HEK293 (cell line): Measurements from ENCODE around the gene CBY1.

Experiments
- EGR2 ChIP-seq: fragments of 450-650 bp; formaldehyde crosslinking; IDR thresholded peaks from 2 replicates; pipeline ENCODE4 v1.5.1; 2016; ENCODE audit warnings: low read depth, missing biosample characterization, missing genetic modification characterization
- GLIS2 ChIP-seq: fragments of 450-650 bp; formaldehyde crosslinking; IDR thresholded peaks from 2 replicates; pipeline ENCODE4 v1.5.1; 2016; ENCODE audit warnings: missing biosample characterization, missing genetic modification characterization
- KLF1 ChIP-seq: fragments of 450-650 bp; formaldehyde crosslinking; IDR thresholded peaks from 2 replicates; pipeline ENCODE4 v1.5.1; 2016; ENCODE audit warnings: missing biosample characterization, missing genetic modification characterization
- KLF16 ChIP-seq: fragments of 450-650 bp; formaldehyde crosslinking; IDR thresholded peaks from 2 replicates; pipeline ENCODE4 v1.5.1; 2017; ENCODE audit warnings: missing biosample characterization, missing genetic modification characterization
- RBAK ChIP-seq: fragments of 450-650 bp; formaldehyde crosslinking; IDR thresholded peaks from 2 replicates; pipeline ENCODE4 v1.5.1; 2016; ENCODE audit warnings: missing biosample characterization, missing genetic modification characterization
- SP3 ChIP-seq: fragments of 450-650 bp; formaldehyde crosslinking; IDR thresholded peaks from 2 replicates; pipeline ENCODE4 v1.5.1; 2016; ENCODE audit warnings: missing biosample characterization, missing genetic modification characterization
- YY1 ChIP-seq: fragments of 450-650 bp; formaldehyde crosslinking; IDR thresholded peaks from 2 replicates; pipeline ENCODE4 v1.5.1; 2018; ENCODE audit warnings: missing biosample characterization, missing genetic modification characterization
- ZBTB17 ChIP-seq: fragments of 450-650 bp; formaldehyde crosslinking; IDR thresholded peaks from 2 replicates; pipeline ENCODE4 v1.5.1; 2016; ENCODE audit warnings: missing biosample characterization, missing genetic modification characterization
- ZBTB20 ChIP-seq: fragments of 450-650 bp; formaldehyde crosslinking; IDR thresholded peaks from 2 replicates; pipeline ENCODE4 v1.5.1; 2016; ENCODE audit warnings: missing biosample characterization, missing genetic modification characterization
- ZFP41 ChIP-seq: fragments of 450-650 bp; formaldehyde crosslinking; IDR thresholded peaks from 2 replicates; pipeline ENCODE4 v1.5.1; 2016; ENCODE audit warnings: missing biosample characterization, missing genetic modification characterization, borderline replicate concordance
- ZNF132 ChIP-seq: fragments of 450-650 bp; formaldehyde crosslinking; IDR thresholded peaks from 2 replicates; pipeline ENCODE4 v1.5.1; 2017; ENCODE audit warnings: missing biosample characterization, missing genetic modification characterization, borderline replicate concordance
- ZNF138 ChIP-seq: fragments of 450-650 bp; formaldehyde crosslinking; IDR thresholded peaks from 2 replicates; pipeline ENCODE4 v1.5.1; 2016; ENCODE audit warnings: missing biosample characterization, missing genetic modification characterization, borderline replicate concordance
- ZNF157 ChIP-seq: fragments of 450-650 bp; formaldehyde crosslinking; IDR thresholded peaks from 2 replicates; pipeline ENCODE4 v1.5.1; 2016; ENCODE audit warnings: missing biosample characterization, missing genetic modification characterization
- ZNF169 ChIP-seq: fragments of 450-650 bp; formaldehyde crosslinking; IDR thresholded peaks from 2 replicates; pipeline ENCODE4 v1.5.1; 2016; ENCODE audit warnings: missing biosample characterization, missing genetic modification characterization
- ZNF184 ChIP-seq: fragments of 450-650 bp; IDR thresholded peaks from 2 replicates; pipeline ENCODE4 v1.5.1; 2018; ENCODE audit warnings: missing biosample characterization, mild to moderate bottlenecking, missing genetic modification characterization
- ZNF23 ChIP-seq: fragments of 450-650 bp; formaldehyde crosslinking; IDR thresholded peaks from 2 replicates; pipeline ENCODE4 v1.5.1; 2016; ENCODE audit warnings: missing biosample characterization, missing genetic modification characterization, borderline replicate concordance
- ZNF248 ChIP-seq: fragments of 450-650 bp; formaldehyde crosslinking; IDR thresholded peaks from 2 replicates; pipeline ENCODE4 v1.5.1; 2017; ENCODE audit warnings: missing biosample characterization, missing genetic modification characterization
- ZNF335 ChIP-seq: fragments of 450-650 bp; formaldehyde crosslinking; conservative IDR thresholded peaks from 2 replicates; pipeline ENCODE4 v1.5.1; 2016; ENCODE audit warnings: missing biosample characterization, missing genetic modification characterization
- ZNF350 ChIP-seq: fragments of 450-650 bp; formaldehyde crosslinking; IDR thresholded peaks from 2 replicates; pipeline ENCODE4 v1.5.0; 2017; ENCODE audit warnings: missing biosample characterization, mild to moderate bottlenecking, missing genetic modification characterization
- ZNF366 ChIP-seq: fragments of 450-650 bp; formaldehyde crosslinking; conservative IDR thresholded peaks from 2 replicates; pipeline ENCODE4 v1.5.1; 2016; ENCODE audit warnings: missing biosample characterization, missing genetic modification characterization
- ZNF37A ChIP-seq: fragments of 450-650 bp; IDR thresholded peaks from 2 replicates; pipeline ENCODE4 v1.5.1; 2018; ENCODE audit warnings: missing biosample characterization, missing genetic modification characterization
- ZNF510 ChIP-seq: fragments of 450-650 bp; formaldehyde crosslinking; IDR thresholded peaks from 2 replicates; pipeline ENCODE4 v1.5.1; 2018; ENCODE audit warnings: mild to moderate bottlenecking, missing genetic modification characterization, missing biosample characterization; ENCODE audit not compliant: insufficient replicate concordance
- ZNF560 ChIP-seq: fragments of 450-650 bp; formaldehyde crosslinking; IDR thresholded peaks from 2 replicates; pipeline ENCODE4 v1.5.1; 2017; ENCODE audit warnings: missing biosample characterization, missing genetic modification characterization, borderline replicate concordance
- ZNF571 ChIP-seq: fragments of 450-650 bp; formaldehyde crosslinking; IDR thresholded peaks from 2 replicates; pipeline ENCODE4 v1.5.0; 2017; ENCODE audit warnings: missing biosample characterization, missing genetic modification characterization
- ZNF600 ChIP-seq: fragments of 450-650 bp; formaldehyde crosslinking; IDR thresholded peaks from 2 replicates; pipeline ENCODE4 v1.5.1; 2016; ENCODE audit warnings: missing biosample characterization, missing genetic modification characterization
- ZNF621 ChIP-seq: fragments of 450-650 bp; formaldehyde crosslinking; IDR thresholded peaks from 2 replicates; pipeline ENCODE4 v1.5.1; 2017; ENCODE audit warnings: missing biosample characterization, missing genetic modification characterization
- ZNF626 ChIP-seq: fragments of 450-650 bp; sonication (Bioruptor Pico); formaldehyde crosslinking; IDR thresholded peaks from 2 replicates; pipeline ENCODE4 v1.5.1; 2018; ENCODE audit warnings: missing biosample characterization, missing genetic modification characterization, inconsistent platforms
- ZNF677 ChIP-seq: fragments of 450-650 bp; IDR thresholded peaks from 2 replicates; pipeline ENCODE4 v1.5.0; 2018; ENCODE audit warnings: missing biosample characterization, mild to moderate bottlenecking, missing genetic modification characterization, moderate library complexity
- ZNF791 ChIP-seq: fragments of 450-650 bp; formaldehyde crosslinking; IDR thresholded peaks from 2 replicates; pipeline ENCODE4 v1.5.1; 2016; ENCODE audit warnings: missing biosample characterization, missing genetic modification characterization
- ZNF792 ChIP-seq: fragments of 450-650 bp; formaldehyde crosslinking; IDR thresholded peaks from 2 replicates; pipeline ENCODE4 v1.5.1; 2016; ENCODE audit warnings: missing biosample characterization, missing genetic modification characterization
- ZSCAN30 ChIP-seq: fragments of 450-650 bp; IDR thresholded peaks from 2 replicates; pipeline ENCODE4 v1.5.1; 2018; ENCODE audit warnings: missing biosample characterization, mild to moderate bottlenecking, missing genetic modification characterization, moderate library complexity
- ZXDB ChIP-seq: fragments of 450-650 bp; formaldehyde crosslinking; IDR thresholded peaks from 2 replicates; pipeline ENCODE4 v1.5.1; 2016; ENCODE audit warnings: missing biosample characterization, missing genetic modification characterization
- TF ChIP-seq, protein P1 (sequence below): fragments of 450-650 bp; formaldehyde crosslinking; IDR thresholded peaks from 2 replicates; pipeline ENCODE4 v1.5.1; 2017; ENCODE audit warnings: missing biosample characterization, missing genetic modification characterization
- TF ChIP-seq, protein P2 (sequence below): fragments of 450-650 bp; formaldehyde crosslinking; IDR thresholded peaks from 2 replicates; pipeline ENCODE4 v1.5.1; 2016; ENCODE audit warnings: missing biosample characterization, missing genetic modification characterization, low read depth
- TF ChIP-seq, protein P3 (sequence below): fragments of 450-650 bp; formaldehyde crosslinking; optimal IDR thresholded peaks from 2 replicates; pipeline ENCODE3; 2016; ENCODE audit warnings: missing biosample characterization, mild to moderate bottlenecking, missing genetic modification characterization
- TF ChIP-seq, protein P4 (sequence below): fragments of 450-650 bp; formaldehyde crosslinking; IDR thresholded peaks from 2 replicates; pipeline ENCODE4 v1.5.1; 2016; ENCODE audit warnings: missing biosample characterization, missing genetic modification characterization
- TF ChIP-seq, protein P5 (sequence below): fragments of 450-650 bp; formaldehyde crosslinking; IDR thresholded peaks from 2 replicates; pipeline ENCODE4 v1.5.1; 2017; ENCODE audit warnings: missing biosample characterization, missing genetic modification characterization

The CBY1 gene

DNA sequence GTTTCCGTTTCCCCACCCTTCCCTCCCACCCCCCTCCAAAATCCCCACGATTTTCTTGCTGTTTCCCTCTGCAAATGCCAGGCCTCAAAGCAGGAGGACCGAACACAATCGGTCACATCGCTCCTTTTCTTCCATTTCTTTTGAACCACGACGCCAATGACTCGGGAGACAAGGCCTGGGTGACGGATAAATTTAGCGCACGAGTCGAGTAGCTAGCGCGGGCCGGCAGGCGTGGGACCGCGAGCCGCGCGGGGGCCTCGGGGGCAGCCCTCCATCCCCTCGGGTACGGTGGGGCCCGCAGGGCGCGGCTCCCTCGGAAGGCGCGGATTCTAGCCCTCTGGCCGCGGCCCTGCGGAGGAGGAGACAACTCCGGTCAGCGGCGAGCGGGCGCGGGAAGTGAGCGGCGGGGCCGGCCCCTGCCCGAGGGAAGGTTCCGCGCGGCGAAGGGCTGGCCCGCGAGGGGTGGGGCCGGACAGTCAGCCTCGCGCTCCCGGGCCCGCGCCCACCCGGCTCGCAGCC, 43.9 kb downstream of the CBY1 start (continued):
- 0 out of 2 replicates have a peak, but pooled peaks have one; percentile 13 for TF ChIP-seq YY1 (tag by site-specific recombination)
- peak; percentile 50 for TF ChIP-seq ZBTB17 (tag by site-specific recombination)
- TF ChIP-seq ZBTB20 = no peak
- TF ChIP-seq, protein P1, sequence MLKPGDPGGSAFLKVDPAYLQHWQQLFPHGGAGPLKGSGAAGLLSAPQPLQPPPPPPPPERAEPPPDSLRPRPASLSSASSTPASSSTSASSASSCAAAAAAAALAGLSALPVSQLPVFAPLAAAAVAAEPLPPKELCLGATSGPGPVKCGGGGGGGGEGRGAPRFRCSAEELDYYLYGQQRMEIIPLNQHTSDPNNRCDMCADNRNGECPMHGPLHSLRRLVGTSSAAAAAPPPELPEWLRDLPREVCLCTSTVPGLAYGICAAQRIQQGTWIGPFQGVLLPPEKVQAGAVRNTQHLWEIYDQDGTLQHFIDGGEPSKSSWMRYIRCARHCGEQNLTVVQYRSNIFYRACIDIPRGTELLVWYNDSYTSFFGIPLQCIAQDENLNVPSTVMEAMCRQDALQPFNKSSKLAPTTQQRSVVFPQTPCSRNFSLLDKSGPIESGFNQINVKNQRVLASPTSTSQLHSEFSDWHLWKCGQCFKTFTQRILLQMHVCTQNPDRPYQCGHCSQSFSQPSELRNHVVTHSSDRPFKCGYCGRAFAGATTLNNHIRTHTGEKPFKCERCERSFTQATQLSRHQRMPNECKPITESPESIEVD (tag by site-specific recombination) = no peak
- no peak for TF ChIP-seq SP3 (tag by site-specific recombination)
- no peak for TF ChIP-seq ZNF600 (tag by site-specific recombination)
- no peak for TF ChIP-seq ZNF626 (tag by site-specific recombination)
- TF ChIP-seq, protein P2, sequence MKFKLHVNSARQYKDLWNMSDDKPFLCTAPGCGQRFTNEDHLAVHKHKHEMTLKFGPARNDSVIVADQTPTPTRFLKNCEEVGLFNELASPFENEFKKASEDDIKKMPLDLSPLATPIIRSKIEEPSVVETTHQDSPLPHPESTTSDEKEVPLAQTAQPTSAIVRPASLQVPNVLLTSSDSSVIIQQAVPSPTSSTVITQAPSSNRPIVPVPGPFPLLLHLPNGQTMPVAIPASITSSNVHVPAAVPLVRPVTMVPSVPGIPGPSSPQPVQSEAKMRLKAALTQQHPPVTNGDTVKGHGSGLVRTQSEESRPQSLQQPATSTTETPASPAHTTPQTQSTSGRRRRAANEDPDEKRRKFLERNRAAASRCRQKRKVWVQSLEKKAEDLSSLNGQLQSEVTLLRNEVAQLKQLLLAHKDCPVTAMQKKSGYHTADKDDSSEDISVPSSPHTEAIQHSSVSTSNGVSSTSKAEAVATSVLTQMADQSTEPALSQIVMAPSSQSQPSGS (tag by site-specific recombination) = no peak
- TF ChIP-seq ZNF157 (tag by site-specific recombination) = no peak
- no peak for TF ChIP-seq RBAK (tag by site-specific recombination)
- TF ChIP-seq KLF16 = no peak
- TF ChIP-seq ZNF510 (tag by site-specific recombination) = no peak
- no peak; the same call in 1 of the 2 replicates for TF ChIP-seq ZSCAN30 (tag by site-specific recombination)
- TF ChIP-seq ZFP41 (tag by site-specific recombination) = no peak
- TF ChIP-seq ZNF350 = no peak
- no peak for TF ChIP-seq ZNF132 (tag by site-specific recombination)
- TF ChIP-seq, protein P3, sequence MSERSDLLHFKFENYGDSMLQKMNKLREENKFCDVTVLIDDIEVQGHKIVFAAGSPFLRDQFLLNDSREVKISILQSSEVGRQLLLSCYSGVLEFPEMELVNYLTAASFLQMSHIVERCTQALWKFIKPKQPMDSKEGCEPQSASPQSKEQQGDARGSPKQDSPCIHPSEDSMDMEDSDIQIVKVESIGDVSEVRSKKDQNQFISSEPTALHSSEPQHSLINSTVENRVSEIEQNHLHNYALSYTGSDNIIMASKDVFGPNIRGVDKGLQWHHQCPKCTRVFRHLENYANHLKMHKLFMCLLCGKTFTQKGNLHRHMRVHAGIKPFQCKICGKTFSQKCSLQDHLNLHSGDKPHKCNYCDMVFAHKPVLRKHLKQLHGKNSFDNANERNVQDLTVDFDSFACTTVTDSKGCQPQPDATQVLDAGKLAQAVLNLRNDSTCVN (tag by site-specific recombination) = peak; percentile 94
- no peak for TF ChIP-seq ZNF571 (tag by site-specific recombination)
- TF ChIP-seq ZNF23 (tag by site-specific recombination) = no peak
- no peak for TF ChIP-seq ZNF169
- TF ChIP-seq, protein P4, sequence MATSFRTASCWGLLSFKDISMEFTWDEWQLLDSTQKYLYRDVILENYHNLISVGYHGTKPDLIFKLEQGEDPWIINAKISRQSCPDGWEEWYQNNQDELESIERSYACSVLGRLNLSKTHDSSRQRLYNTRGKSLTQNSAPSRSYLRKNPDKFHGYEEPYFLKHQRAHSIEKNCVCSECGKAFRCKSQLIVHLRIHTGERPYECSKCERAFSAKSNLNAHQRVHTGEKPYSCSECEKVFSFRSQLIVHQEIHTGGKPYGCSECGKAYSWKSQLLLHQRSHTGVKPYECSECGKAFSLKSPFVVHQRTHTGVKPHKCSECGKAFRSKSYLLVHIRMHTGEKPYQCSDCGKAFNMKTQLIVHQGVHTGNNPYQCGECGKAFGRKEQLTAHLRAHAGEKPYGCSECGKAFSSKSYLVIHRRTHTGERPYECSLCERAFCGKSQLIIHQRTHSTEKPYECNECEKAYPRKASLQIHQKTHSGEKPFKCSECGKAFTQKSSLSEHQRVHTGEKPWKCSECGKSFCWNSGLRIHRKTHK (tag by site-specific recombination) = no peak
- TF ChIP-seq ZNF335 (tag by site-specific recombination) = peak; percentile 95
- TF ChIP-seq ZNF677 (tag by site-specific recombination) = 0 out of 2 replicates have a peak, but pooled peaks have one; percentile 3
- TF ChIP-seq, protein P5, sequence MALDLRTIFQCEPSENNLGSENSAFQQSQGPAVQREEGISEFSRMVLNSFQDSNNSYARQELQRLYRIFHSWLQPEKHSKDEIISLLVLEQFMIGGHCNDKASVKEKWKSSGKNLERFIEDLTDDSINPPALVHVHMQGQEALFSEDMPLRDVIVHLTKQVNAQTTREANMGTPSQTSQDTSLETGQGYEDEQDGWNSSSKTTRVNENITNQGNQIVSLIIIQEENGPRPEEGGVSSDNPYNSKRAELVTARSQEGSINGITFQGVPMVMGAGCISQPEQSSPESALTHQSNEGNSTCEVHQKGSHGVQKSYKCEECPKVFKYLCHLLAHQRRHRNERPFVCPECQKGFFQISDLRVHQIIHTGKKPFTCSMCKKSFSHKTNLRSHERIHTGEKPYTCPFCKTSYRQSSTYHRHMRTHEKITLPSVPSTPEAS (tag by site-specific recombination) = no peak
- peak; percentile 8; the same call in 1 of the 2 replicates for TF ChIP-seq KLF1 (tag by site-specific recombination)
- no peak for TF ChIP-seq ZNF792 (tag by site-specific recombination)
- no peak for TF ChIP-seq ZNF138
- no peak for TF ChIP-seq ZNF184
- TF ChIP-seq ZNF366 = no peak
- no peak for TF ChIP-seq ZNF248 (tag by site-specific recombination)
- TF ChIP-seq ZXDB = peak; percentile 17; the same call in 1 of the 2 replicates
- TF ChIP-seq ZNF621 (tag by site-specific recombination) = no peak
- no peak for TF ChIP-seq EGR2
- no peak for TF ChIP-seq ZNF791 (tag by site-specific recombination)
- no peak for TF ChIP-seq GLIS2 (tag by site-specific recombination)
- TF ChIP-seq ZNF37A = no peak
- TF ChIP-seq ZNF560 (tag by site-specific recombination) = no peak
